ENCODE measurements around the gene APBA2.

APBA2 gene

DNA sequence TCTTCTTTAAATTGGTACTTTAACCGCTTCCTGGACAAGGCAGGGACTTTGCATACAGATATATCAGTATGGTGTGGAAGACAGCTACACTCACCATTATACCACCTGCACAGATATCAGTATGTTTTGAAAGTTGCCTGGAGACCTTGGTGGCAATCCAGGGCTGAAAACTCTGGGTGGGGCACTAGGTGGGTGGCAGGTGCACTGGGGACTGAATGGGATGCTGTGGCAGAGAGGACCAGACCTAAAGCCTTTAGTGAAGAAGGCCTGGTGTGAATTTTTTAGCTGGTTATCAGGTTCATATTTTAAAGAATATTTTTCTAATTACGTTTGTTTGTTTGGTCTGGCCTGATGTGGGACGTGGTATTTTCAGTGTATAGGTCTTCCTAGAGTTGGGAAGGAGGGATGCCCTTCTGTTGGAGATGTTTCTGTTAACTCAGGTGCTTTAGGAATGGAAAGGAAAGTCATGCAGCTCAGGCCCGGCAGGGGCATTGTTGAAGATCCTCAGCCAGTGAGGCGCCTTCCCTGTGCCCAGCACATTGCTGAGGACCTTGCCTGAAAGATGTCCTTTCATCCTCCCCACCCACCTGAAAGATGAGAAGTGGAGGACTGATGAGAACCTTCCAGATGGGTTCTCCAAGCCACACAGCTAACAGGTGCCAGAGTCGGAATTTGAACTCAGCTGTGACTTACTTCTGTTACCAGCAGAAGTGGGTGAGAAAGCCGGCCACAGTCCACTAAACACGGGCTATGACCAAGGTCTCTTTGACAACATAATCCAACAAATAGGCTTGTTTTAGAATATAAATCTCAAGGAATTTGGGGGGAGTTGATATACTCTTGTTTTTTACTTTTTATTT is 77.3 kb downstream of the APBA2 start:
- no peak for DNase-seq

- DNase-seq: no peak
Measured at GRCh38 chr15:28963711-28964081, 77.9 kb downstream of the APBA2 start.

DNA sequence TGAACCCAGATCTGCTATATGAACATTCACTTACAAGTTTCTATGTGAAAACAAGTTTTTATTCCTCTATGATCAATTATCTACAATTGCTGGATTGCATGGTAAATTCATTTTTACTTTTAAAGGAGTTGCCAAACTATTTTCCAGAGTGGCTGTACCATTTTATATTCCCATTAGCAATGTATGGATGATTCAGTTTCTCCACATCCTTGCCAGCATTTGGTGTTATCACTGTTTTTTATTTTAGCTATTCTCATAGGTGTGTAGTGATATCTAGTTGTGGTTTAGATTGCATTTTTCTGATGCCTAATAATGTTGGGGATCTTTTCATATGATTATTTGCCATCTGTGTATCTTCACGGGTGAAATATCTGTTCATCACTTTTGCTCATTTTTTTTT is 78.3 kb downstream of the APBA2 start:
- DNase-seq: no peak

- DNase-seq: peak; percentile 13
Measured at GRCh38 chr15:28967066-28967465, 81.3 kb downstream of the APBA2 start.

DNA sequence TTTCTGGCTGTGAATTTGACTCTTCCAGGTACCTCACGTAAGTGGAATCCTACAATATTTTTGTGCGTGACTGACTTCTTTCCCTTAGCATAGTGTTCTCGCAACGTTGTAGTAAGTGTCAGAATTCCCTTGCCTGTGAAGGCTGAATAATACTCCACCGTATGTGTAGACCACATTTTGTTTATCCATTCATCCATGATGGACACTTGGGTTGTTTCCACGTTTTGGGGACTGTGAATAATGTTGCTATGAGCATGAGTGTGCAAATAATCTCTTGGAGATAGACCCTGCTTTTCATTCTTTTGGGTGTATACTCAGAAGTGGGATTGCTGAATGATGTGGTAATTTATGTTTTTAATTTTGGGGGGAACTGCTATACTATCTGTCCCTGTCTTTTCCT is 82.2 kb downstream of the APBA2 start:
- no peak for DNase-seq

- no peak for DNase-seq
Measured at GRCh38 chr15:28969511-28970085, 83.8 kb downstream of the APBA2 start.

- DNase-seq: no peak
Measured at GRCh38 chr15:28974142-28974541, 88.4 kb downstream of the APBA2 start.

GRCh38 chr15:28975766-28976179 is 90.0 kb downstream of the APBA2 start:
- DNase-seq: peak; percentile 77

GRCh38 chr15:28977377-28978010 is 91.7 kb downstream of the APBA2 start:
- no peak for DNase-seq

DNA sequence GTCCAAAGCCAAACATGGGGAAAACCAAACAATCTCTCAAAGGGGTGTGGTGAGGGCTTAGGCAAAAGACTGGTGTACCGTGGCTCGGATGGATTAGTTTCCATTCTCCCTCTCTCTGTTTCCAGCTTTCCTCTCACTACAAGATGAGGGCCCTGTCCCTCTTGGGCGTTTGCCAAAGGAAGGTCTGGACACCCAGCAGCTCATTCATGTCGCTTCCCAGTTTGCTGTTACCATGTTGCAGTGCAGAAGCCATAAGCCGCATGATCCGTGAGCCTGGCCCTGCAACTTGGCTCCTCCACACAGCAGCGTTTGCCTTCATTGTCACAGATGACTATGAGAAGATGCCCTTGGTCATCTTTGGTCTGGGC is 92.2 kb downstream of the APBA2 start:
- DNase-seq: no peak

DNA sequence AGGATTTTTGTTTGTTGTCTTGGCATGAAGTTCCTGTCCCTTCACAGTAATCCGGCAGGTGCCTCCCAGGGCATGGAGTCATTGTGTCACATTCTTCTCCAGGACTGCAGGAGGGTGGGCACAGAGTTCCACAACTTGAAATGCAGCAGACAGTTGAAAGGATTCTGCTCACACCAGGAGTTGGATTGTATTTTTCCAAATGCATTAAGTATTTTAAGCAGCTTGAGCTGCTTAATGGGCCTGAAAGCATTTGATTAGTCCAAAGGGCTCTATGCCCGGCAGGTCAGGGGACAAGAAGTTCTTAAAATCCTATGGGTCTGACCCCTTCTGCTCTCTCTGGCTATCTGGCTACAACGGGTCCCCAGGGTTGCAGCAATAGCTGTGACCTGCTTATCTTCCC is 92.9 kb downstream of the APBA2 start:
- no peak for DNase-seq

GRCh38 chr15:28979208-28979841 is 93.6 kb downstream of the APBA2 start:
- DNase-seq: no peak

DNA sequence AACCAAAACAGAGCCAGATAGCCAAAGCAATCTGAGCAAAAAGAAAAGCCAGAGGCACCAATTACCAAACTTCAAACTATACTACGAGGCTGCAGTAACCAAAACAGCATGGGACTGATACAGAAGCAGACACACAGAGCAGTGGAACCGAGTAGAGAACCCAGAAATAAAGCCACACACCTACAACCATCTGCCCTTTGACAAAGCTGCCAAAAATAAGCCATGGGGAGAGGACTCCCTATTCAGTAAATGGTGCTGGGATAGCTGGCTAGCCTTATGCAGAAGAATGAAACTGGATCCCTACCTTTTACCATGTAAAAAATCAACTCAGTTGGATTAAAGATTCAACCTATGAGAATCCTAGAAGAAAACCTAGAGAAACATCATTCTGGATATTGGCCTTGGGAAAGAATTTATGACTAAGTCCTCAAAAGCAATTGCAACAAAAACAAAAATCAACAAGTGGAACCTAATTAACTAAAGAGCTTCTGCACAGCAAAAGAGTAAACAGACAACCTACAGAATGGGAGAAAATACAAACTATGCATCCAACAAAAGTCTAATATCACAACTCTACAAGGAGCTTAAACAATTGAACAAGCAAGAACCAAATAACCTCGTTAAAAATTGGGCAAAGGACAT is 95.1 kb downstream of the APBA2 start:
- DNase-seq: no peak

GRCh38 chr15:28981351-28981720 is 95.6 kb downstream of the APBA2 start:
- no peak for DNase-seq

DNA sequence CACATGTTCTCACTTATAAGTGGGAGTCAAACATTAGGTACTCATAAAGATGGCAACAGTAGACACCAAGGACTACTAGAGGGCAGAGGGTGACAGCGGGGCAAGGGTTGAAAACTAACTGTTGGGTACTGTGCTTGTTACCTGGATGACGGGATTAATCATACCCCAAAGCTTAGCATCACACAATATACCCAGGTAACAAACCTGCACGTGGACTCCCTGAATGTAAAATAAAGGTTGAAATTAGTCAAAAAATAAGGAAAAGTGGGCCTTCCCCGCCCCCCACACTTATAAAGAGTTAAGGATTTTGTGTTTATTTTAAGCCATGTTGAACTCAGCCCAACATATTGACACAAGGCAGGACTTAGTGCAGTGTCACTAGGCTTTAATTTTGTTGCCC is 96.1 kb downstream of the APBA2 start:
- DNase-seq: no peak

DNA sequence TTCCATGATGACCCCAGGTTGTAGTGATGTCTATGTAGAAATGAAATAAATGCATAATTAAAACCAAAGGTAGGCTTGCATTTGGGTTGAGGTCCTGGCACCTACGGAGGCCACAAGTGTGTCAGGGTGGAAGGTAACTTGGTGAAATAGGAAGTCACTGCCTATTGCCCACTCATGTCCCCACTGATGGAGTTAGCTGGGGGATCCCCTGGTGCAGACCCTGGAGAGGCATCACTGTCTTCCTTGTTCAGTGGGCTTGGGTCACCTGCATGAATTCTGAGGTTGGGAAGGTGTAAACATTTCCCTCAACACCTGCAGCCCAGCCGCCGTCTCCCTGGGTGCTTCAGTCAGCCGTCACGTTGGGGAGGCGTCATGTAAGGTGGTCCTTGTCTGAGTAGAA is 97.1 kb downstream of the APBA2 start:
- DNase-seq: no peak

DNA sequence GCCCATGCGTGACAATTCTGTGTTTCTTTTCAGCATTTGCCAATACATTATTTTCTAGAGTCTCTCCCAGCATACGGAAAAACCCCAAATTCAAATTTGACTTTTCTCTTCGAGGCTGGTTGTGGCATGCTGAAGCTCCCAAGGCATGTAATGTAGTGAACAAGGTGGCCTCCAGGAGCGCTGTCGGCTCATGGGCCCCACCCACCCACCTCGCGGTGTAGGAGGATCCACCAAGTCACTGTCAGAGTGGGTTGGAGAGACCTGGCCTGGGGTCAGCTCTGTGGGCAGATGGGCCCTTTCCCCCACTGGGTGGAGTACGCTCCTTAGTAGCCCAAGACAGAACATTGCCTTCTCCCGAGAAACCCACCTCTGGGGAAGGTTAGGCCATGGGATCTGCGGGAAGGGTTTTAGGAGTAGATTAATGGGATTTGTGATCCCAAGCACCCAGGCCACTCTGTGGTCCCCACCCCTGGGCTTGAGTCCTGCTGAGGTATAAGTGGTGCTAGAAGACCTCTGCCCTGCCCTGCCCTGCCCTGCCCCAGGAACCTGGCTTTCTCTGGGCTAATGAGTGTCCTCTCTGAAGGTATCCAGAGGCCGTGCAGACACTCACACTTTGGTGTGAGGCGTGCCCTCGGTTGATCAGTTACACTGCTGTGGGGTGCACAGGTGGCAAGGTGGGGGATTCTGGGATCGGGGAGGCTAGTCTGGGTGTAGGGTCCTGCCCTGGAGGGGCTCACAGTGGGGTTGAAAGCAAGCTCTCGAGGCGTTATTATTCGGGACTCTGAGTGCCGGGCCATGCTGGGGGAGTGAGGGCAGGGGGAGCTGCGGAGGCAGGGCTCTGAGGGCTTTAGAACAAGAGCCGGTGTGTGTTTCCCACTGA is 97.9 kb downstream of the APBA2 start:
- DNase-seq: no peak

- DNase-seq: no peak
Measured at GRCh38 chr15:28984421-28985315, 98.9 kb downstream of the APBA2 start.

GRCh38 chr15:28985316-28985645 is 99.5 kb downstream of the APBA2 start:
- no peak for DNase-seq

GRCh38 chr15:28985691-28986090 is 99.9 kb downstream of the APBA2 start:
- no peak for DNase-seq

DNA sequence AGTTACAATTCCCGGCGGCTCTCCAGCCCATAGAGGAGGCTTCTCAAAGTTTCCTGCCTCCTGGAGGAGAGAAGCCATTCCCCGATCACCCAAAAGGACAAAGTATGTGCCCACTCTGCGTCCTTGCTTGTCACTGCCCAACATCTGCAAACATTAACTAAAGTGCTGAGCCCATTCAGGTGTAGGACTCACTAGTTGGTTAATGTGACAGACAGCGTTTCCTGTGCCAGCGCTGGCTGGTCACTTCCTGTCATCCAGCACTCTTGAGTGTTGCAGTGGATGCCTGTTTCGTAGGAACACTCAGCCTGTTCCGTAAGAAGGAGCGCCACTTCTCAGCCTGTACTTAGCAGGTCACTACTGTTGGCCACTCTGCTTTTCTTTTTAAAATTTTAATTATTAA is 100.3 kb downstream of the APBA2 start:
- DNase-seq: no peak
